SU-DHL-6 (cell line): Measurements from ENCODE around the gene GUCA2A.

Source experiments
- H2AFZ ChIP-seq: fragments of 200-600 bp; sonication (generic); 2 replicates; pipeline ENCODE4 v1.6.1; 2014; ENCODE audit warnings: low read depth, mild to moderate bottlenecking, moderate library complexity, mixed read lengths, antibody characterized with exemption, low read length; ENCODE audit not compliant: severe bottlenecking
- H3F3A ChIP-seq: fragments of 200-600 bp; shearing (Covaris generic); 2 replicates; pipeline ENCODE4 v1.6.0; 2016; ENCODE audit warnings: antibody characterized with exemption, mild to moderate bottlenecking; ENCODE audit not compliant: insufficient read depth
- H3K27ac ChIP-seq: fragments of 200-600 bp; sonication (generic); 2 replicates; pipeline ENCODE4 v1.5.1; 2016; ENCODE audit warnings: low read depth, mild to moderate bottlenecking, low read length, moderate library complexity, mixed read lengths
- H3K27me3 ChIP-seq: fragments of 200-600 bp; sonication (generic), shearing (Covaris generic); 2 replicates; pipeline ENCODE4 v1.6.0; 2014; ENCODE audit warnings: mild to moderate bottlenecking, low read length
- H3K36me3 ChIP-seq: fragments of 200-600 bp; sonication (generic); 2 replicates; pipeline ENCODE4 v1.6.1; 2014; ENCODE audit warnings: mild to moderate bottlenecking, low read length, mixed read lengths
- H3K4me2 ChIP-seq: fragments of 300-600, 200-600 bp; shearing (Covaris generic), sonication (generic); 2 replicates; pipeline ENCODE4 v1.6.0; 2014; ENCODE audit warnings: low read length, low read depth, mild to moderate bottlenecking; ENCODE audit not compliant: poor library complexity, severe bottlenecking
- H3K4me3 ChIP-seq: fragments of 200-600 bp; sonication (generic); 2 replicates; pipeline ENCODE4 v1.5.1; 2014; ENCODE audit warnings: antibody characterized with exemption, low read length, mild to moderate bottlenecking, mixed read lengths; ENCODE audit not compliant: insufficient read depth, poor library complexity, severe bottlenecking
- H3K79me2 ChIP-seq: fragments of 200-600 bp; sonication (generic); 2 replicates; pipeline ENCODE4 v1.6.1; 2014; ENCODE audit warnings: mild to moderate bottlenecking, low read length, moderate library complexity; ENCODE audit not compliant: insufficient read depth
- H3K9ac ChIP-seq: fragments of 200-600 bp; sonication (generic); 2 replicates; pipeline ENCODE4 v1.7.0; 2014; ENCODE audit warnings: mild to moderate bottlenecking, low read length
- H3K9me2 ChIP-seq: fragments of 200-600 bp; sonication (generic); replicated peaks from 2 replicates; pipeline ENCODE4 v1.6.1; 2014; ENCODE audit warnings: low read length; ENCODE audit not compliant: insufficient read depth
- H3K9me3 ChIP-seq: fragments of 200-600 bp; sonication (generic); 2 replicates; pipeline ENCODE4 v1.6.1; 2014; ENCODE audit warnings: low read length, mixed read lengths; ENCODE audit not compliant: insufficient read depth
- H4K20me1 ChIP-seq: fragments of 200-600 bp; sonication (generic); 2 replicates; pipeline ENCODE4 v1.6.1; 2014; ENCODE audit warnings: low read depth, mild to moderate bottlenecking, antibody characterized with exemption, low read length, moderate library complexity, mixed read lengths
- EZH2phosphoT487 ChIP-seq: fragments of 200-600 bp; sonication (generic), shearing (Covaris generic); conservative IDR thresholded peaks from 2 replicates; pipeline ENCODE4 v1.6.1; 2018; ENCODE audit warnings: mild to moderate bottlenecking, antibody characterized with exemption, low read length, moderate library complexity, mixed read lengths
- TF ChIP-seq, protein P1 (sequence below): fragments of 200-600 bp; sonication (generic); IDR thresholded peaks from one replicate; pipeline ENCODE4 v1.5.1; 2017; ENCODE audit warnings: antibody characterized with exemption, mild to moderate bottlenecking, low read length, moderate library complexity; ENCODE audit not compliant: insufficient read depth, poor library complexity, severe bottlenecking

The GUCA2A gene

DNA sequence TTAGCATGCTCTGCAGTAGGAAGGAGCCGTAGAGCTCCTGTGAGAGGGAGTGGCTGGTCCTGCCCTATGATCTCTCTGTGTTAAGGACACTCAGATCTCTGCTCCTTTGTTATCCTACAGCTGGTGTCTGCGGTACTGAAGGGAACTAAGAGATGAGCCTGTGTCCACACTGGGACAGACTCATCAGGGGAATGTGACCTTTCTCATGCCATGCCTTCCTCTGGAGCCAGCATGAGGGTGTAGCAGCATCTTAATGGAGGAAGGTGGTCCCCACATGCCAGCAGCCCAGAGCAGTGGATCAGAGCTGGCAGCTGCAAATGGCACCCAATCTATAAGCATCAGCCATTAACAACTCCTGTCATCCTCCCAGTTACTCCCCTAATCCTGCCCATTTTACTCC lies 36.0 kb downstream of the GUCA2A start:
- no peak for TF ChIP-seq EZH2phosphoT487
- TF ChIP-seq, protein P1, sequence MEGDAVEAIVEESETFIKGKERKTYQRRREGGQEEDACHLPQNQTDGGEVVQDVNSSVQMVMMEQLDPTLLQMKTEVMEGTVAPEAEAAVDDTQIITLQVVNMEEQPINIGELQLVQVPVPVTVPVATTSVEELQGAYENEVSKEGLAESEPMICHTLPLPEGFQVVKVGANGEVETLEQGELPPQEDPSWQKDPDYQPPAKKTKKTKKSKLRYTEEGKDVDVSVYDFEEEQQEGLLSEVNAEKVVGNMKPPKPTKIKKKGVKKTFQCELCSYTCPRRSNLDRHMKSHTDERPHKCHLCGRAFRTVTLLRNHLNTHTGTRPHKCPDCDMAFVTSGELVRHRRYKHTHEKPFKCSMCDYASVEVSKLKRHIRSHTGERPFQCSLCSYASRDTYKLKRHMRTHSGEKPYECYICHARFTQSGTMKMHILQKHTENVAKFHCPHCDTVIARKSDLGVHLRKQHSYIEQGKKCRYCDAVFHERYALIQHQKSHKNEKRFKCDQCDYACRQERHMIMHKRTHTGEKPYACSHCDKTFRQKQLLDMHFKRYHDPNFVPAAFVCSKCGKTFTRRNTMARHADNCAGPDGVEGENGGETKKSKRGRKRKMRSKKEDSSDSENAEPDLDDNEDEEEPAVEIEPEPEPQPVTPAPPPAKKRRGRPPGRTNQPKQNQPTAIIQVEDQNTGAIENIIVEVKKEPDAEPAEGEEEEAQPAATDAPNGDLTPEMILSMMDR, result no peak
- H2AFZ ChIP-seq, result no peak overlapping the region

DNA sequence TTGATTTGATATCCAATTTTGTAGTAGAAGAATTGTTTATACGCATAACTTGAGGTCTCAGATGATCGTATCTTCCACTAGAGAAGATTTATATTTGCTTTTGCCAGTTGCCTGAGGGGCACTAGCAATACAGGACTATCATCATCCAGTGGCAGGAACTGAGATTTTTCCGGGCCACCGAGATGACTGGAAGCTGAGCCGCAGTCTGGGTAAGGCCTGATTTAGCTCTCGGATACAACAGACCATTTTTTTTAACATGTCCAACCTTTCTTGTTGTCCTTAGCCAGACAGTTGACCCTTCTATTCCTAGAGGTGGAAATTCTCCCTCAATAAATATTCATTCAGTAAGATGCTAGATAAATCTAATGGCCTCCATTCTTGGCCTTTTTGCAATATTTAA lies 36.8 kb downstream of the GUCA2A start:
- Histone ChIP-seq H3K9ac (no peak overlapping the region), H3K79me2 (no peaks in the 10 kb centered on the region), H3K9me2 (no peaks in the 10 kb centered on the region), H3K27ac (no peak overlapping the region), H3K36me3 (no peaks in the 10 kb centered on the region), H3K9me3 (no peaks in the 10 kb centered on the region), H3K4me3 (no peak overlapping the region), H3F3A (no peaks in the 10 kb centered on the region), H4K20me1 (no peaks in the 10 kb centered on the region), H2AFZ (no peak overlapping the region), H3K4me2 (no peak overlapping the region), H3K27me3 (no peaks in the 10 kb centered on the region)
- TF ChIP-seq, protein P1, result no peak
- no peak for TF ChIP-seq EZH2phosphoT487

More for the DNA sequence above, 36.0 kb downstream of the GUCA2A start:
- no peaks in the 10 kb centered on the region for H3K79me2 ChIP-seq
- H3F3A ChIP-seq, result no peaks in the 10 kb centered on the region
- no peak overlapping the region for H3K4me3 ChIP-seq
- H3K9ac ChIP-seq, result no peak overlapping the region
- H4K20me1 ChIP-seq, result no peaks in the 10 kb centered on the region
- no peaks in the 10 kb centered on the region for H3K9me3 ChIP-seq
- H3K27me3 ChIP-seq, result no peaks in the 10 kb centered on the region
- no peak overlapping the region for H3K4me2 ChIP-seq
- H3K9me2 ChIP-seq, result no peaks in the 10 kb centered on the region
- no peaks in the 10 kb centered on the region for H3K36me3 ChIP-seq
- no peak overlapping the region for H3K27ac ChIP-seq

DNA sequence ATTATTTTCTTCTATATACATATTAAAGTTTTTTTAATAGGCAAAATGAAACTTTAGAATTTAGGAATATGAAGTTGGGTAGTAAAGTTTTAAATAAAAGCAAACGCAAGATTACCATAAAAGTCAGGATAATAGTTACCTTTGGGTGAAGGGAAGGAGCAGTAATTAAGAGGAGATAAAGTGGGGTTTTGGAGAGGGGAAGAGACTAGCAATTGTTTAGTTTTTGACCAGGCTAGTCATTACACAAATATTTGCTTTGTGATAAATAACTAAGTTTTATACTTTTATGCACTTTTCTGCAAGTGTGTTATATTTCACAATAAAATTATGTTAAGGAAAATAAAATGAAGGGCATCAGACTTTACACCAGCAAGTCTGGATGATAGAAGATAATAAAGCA lies 39.0 kb downstream of the GUCA2A start:
- H2AFZ ChIP-seq, result no peak overlapping the region
- H3K9ac ChIP-seq, result no peak overlapping the region
- no peaks in the 10 kb centered on the region for H3K36me3 ChIP-seq
- no peak overlapping the region for H3K27ac ChIP-seq
- H3K27me3 ChIP-seq, result no peaks in the 10 kb centered on the region
- H3K9me2 ChIP-seq, result no peaks in the 10 kb centered on the region
- TF ChIP-seq, protein P1, result no peak
- TF ChIP-seq EZH2phosphoT487, result no peak
- no peaks in the 10 kb centered on the region for H3F3A ChIP-seq
- H3K4me2 ChIP-seq, result no peak overlapping the region
- no peaks in the 10 kb centered on the region for H4K20me1 ChIP-seq
- no peak overlapping the region for H3K4me3 ChIP-seq
- no peaks in the 10 kb centered on the region for H3K79me2 ChIP-seq
- peaks cover 3% of the 10 kb centered on the region; the same call in 1 of the 2 replicates for H3K9me3 ChIP-seq
